GM19438 (cell line): ENCODE results near the gene CCNI.
"Not testable (repeated sequence)": the region's sequence is repeated elsewhere in the genome, so short reads cannot be mapped to it uniquely, and the experiment has no call there.

ENCODE experiments used
- ATAC-seq: cut with Tn5 transposase; IDR thresholded peaks from one replicate; pipeline ENCODE4 v1.9.1; 2021; ENCODE audit warnings: low read depth; ENCODE audit not compliant: unreplicated experiment

The CCNI gene

GRCh38 chr4:77075869-77076799 lies at the start of gene CCNI:
TSS of gene CCNI (minus strand) at chr4:77075989. CDS start at chr4:77066362, 9,627 bp downstream.
- peak; percentile 64 for ATAC-seq

GRCh38 chr4:77124576-77124975 lies 48.8 kb upstream of the CCNI start:
- no peak for ATAC-seq

- ATAC-seq, result peak; percentile 41
Observed at GRCh38 chr4:77123411-77123810, 47.6 kb upstream of the CCNI start.

GRCh38 chr4:77122656-77123055 lies 46.9 kb upstream of the CCNI start:
- ATAC-seq, result no peak

- ATAC-seq, result no peak
Observed at GRCh38 chr4:77121736-77122240, 46.0 kb upstream of the CCNI start.

GRCh38 chr4:77120886-77121508 lies 45.2 kb upstream of the CCNI start:
- ATAC-seq, result no peak

GRCh38 chr4:77117721-77118120 lies 41.9 kb upstream of the CCNI start:
- no peak for ATAC-seq

- no peak for ATAC-seq
Observed at GRCh38 chr4:77113069-77113468, 37.3 kb upstream of the CCNI start.

GRCh38 chr4:77110730-77111129 lies 34.9 kb upstream of the CCNI start:
- ATAC-seq, result no peak

GRCh38 chr4:77104791-77105540 lies 29.2 kb upstream of the CCNI start:
- no peak for ATAC-seq

GRCh38 chr4:77104388-77104787 lies 28.6 kb upstream of the CCNI start:
- no peak for ATAC-seq

GRCh38 chr4:77100234-77100633 lies 24.4 kb upstream of the CCNI start:
- no peak for ATAC-seq

GRCh38 chr4:77097611-77098010 lies 21.8 kb upstream of the CCNI start:
- ATAC-seq, result no peak

GRCh38 chr4:77095101-77095821 lies 19.5 kb upstream of the CCNI start:
- ATAC-seq, result peak; percentile 100

GRCh38 chr4:77094496-77094895 lies 18.7 kb upstream of the CCNI start:
- ATAC-seq, result no peak

GRCh38 chr4:77093401-77093800 lies 17.6 kb upstream of the CCNI start:
- ATAC-seq, result no peak

GRCh38 chr4:77092975-77093374 lies 17.2 kb upstream of the CCNI start:
- no peak for ATAC-seq

- no peak for ATAC-seq
Observed at GRCh38 chr4:77089866-77090265, 14.1 kb upstream of the CCNI start.

GRCh38 chr4:77087027-77087426 lies 11.2 kb upstream of the CCNI start:
- not testable (repeated sequence) for ATAC-seq

GRCh38 chr4:77084019-77084639 lies 8.3 kb upstream of the CCNI start:
- ATAC-seq, result no peak
